Putamen (tissue), 1 donor: ENCODE measurements around the gene ADAP1.
"Not testable (repeated sequence)": the region's sequence is repeated elsewhere in the genome, so short reads cannot be mapped to it uniquely, and the experiment has no call there.

Experiments used
- DNase-seq: peaks from one replicate; pipeline ENCODE4 v3.0.0-alpha.2; 2016; ENCODE audit warnings: low spot score

ADAP1 gene

DNA sequence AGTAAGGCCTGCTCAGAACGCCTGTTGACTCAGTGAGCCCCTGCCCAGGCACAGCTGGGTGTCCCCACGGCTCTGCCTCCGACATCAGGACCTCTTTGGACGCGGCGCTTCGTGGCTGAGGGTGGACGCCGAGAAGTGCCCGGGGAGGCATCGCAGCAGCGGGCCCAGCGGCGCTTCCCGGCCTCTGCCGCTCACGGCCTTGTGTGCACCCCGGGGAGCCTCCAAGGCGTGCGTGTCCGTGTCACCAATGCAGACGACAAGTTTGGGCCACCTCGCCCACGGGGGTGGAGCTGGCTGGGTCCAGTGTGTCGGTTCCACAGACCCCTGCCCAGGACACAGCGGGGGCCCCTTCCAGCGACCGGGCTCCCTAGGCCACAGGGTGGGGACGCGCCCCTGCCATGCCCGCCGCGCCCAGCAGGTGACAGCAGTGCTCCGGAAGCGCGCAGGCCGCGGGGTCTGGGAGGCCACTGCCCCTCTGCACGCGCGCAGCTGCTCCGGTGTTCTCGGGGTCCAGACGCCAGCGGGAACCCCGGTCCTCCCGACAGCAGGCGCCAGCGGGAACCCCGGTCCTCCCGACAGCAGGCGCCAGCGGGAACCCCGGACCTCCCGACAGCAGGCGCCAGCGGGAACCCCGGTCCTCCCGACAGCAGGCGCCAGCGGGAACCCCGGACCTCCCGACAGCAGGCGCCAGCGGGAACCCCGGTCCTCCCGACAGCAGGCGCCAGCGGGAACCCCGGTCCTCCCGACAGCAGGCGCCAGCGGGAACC lies 45.7 kb downstream of the ADAP1 start:
- DNase-seq, result not testable (repeated sequence)

GRCh38 chr7:908159-908581 lies 46.3 kb downstream of the ADAP1 start:
- DNase-seq, result no peak

- no peak for DNase-seq
Measured at GRCh38 chr7:907158-907980, 47.1 kb downstream of the ADAP1 start.

DNA sequence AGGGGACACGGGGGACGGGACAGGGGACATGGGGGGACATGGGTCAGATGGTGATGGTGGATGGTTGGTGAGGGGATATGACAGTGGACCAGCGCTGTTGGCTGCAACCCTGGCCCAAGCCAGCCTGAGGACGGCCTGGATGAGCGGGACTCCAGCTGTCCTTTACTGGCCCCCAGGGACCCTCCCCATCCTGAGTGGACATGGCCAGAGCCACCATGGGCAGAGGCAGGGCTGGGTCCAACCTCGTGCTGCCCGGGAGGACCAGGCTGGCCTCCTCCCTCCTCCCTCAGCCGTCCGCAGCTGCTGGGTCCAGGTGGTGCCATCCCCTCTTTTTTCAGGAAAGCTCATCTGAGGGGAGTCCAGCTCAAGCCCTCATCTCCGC lies 47.7 kb downstream of the ADAP1 start:
- DNase-seq, result no peak

DNA sequence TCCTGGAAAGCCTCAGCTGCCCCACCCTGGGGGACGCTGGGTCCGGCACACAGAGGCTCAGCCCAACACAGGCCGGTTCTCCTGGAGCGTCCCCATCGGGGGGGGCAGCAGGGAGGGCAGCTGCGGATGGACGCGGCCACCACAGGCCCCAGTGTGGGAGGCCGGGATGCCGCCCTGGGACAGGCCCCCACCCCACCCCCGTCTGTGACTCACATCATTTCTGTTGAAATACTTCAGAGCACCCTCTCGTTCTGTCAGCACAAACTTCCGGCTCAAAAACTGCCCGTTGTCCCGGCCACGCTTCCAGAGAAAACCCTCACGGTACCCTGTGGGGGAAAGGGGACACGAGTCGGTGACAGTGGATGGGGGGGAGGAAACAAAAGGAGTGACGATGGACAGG lies 49.6 kb downstream of the ADAP1 start:
- no peak for DNase-seq

- DNase-seq, result no peak
Measured at GRCh38 chr7:903921-904755, 50.3 kb downstream of the ADAP1 start.

- DNase-seq, result no peak
Measured at GRCh38 chr7:902996-903395, 51.5 kb downstream of the ADAP1 start.

DNA sequence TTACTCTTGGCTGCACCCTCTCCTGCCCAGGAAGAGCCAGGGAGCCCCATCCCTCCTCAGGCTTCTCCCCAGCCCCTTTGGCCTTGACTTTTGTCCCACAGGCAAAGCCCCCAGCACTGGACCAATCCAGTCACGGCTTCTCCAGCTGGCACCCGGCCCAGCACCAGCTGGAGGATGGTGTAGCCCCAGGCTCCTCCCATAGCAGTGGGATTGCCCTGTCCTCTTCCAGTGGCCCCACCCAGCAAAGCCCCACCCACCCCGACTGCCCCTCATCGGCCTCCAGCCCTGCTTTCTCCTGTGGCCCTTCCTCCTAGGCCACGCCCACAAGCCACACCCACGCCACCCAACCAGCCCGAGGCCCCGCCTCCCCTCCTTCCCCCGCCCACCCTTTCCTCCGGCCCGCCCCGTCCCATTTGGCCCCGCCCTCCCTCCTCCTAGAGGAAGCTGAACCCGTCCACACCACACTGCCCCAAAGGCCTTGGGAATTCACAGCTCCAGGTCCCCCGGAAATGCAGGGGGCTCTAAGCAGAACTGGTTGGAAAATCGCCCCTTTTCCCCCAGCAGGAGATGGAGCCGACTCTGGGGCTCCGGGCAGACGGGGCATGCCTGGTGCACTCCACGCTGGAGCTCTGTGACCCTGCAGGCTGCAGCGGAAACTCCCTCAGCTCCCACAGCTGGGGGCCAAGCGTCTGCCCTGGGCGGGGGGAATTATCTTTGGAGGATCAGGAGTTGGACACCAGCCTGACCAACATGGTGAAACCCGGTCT lies 52.9 kb downstream of the ADAP1 start:
- DNase-seq, result peak; percentile 83

- DNase-seq, result no peak
Measured at GRCh38 chr7:901041-901387, 53.5 kb downstream of the ADAP1 start.

- DNase-seq, result no peak
Measured at GRCh38 chr7:900331-901040, 54.0 kb downstream of the ADAP1 start.

DNA sequence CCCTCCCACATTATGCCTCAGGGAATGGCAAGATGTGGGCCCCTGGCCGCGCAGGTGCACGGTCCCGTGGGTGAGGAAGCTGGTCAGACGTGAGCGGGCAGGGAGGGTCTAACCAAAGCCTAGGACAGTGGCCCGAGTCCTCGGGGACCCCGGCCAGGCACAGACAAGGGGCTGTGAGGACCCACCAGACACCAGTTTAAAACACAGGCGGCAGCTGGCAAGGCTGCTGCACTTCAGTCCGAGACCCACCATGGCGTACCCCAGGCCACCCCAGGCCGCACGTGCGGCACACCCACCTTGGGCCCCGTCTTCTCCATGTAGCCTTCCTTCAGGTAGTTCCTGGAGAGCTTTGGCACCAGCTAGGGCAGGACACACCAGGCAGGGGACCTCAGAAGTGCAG lies 54.7 kb downstream of the ADAP1 start:
- no peak for DNase-seq

- no peak for DNase-seq
Measured at GRCh38 chr7:898855-899681, 55.4 kb downstream of the ADAP1 start.

- no peak for DNase-seq
Measured at GRCh38 chr7:898460-898854, 56.0 kb downstream of the ADAP1 start.

DNA sequence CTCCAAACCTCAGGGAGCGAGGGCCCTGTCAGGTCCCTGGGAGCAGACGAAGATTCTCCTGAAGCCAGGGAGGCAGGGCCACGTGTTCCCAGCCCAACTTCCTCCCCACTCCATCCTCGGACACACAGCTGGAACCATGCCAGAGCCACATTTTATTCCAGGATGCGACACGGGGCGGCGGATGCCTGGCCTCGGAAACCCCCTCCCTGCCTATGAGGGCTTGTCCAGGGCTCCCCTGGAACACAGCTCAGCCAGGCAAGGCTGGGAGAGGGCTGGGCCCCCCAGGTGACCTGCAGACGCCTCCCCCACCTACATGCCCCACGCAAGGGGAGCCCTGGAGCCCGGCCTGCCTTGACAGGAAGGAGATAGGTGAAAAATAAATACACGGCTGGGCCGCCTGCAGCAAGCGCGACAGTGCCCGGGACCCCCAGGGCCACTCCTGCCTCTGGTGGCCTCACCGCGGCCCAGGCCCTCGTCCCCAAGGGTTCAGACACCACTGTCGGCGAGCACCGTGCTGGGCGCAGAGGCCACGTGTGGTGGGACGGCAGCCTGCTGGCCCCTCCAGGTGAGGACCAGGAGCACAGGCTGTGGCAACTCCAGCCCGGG lies 56.6 kb downstream of the ADAP1 start:
- DNase-seq, result no peak

DNA sequence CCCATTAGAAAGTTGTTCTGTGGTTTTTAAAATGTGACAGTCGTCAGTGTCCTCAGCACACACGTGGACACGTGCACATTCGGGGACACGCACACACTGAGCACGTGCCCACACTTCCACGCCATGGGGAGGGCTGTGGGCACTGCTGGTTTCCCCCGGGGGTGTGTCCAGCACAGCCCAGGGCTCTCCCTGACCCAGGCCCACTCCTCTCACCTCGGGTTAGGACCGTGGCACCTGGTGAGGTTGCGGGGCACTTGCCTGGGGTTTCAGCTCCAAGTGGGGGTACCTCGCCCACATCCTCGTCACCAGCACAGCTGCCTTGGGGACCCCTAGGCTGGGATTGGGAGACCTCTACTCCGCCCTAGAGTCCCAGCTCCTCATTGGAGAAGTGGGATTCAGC lies 57.4 kb downstream of the ADAP1 start:
- DNase-seq, result no peak

- no peak for DNase-seq
Measured at GRCh38 chr7:896346-897075, 58.0 kb downstream of the ADAP1 start.

- DNase-seq, result no peak
Measured at GRCh38 chr7:895451-896052, 58.9 kb downstream of the ADAP1 start.

DNA sequence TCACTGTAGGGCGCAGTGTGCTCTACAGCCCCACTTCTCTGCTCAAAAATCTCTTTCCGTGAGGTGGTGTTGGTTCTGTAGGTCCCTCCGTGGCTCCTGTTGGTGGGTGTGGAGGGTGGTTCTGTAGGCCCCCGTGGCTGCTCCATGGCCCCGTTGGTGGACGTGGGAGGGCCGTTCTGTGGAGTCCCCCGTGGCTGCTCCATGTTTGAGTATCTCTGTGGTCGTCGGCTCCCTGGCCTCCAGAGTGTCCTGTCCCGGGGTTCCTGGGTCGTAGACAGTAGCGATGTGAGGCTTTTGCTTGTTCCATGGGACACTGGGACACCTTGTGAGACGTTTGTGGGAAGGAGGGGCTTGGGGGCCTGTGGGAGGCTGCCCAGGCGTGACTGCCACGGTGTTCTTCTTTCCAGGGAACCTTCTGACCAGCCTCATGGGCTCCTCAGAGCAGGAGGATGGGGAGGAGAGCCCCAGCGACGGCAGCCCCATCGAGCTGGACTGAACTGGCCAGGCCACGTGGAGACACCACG lies 59.5 kb downstream of the ADAP1 start:
- no peak for DNase-seq
